H9 (cell line): Measurements from ENCODE around the gene SLC9A5. TPM values are rescaled to one million over a fixed set of nuclear protein-coding genes. Genes with fewer than 3 reads are reported as not detected.

Experiments used
- DNase-seq: peaks from one replicate; pipeline ENCODE4 v3.0.0-alpha.2; 2017
- H2AFZ ChIP-seq: one replicate; pipeline ENCODE4 v1.6.1; 2013; ENCODE audit warnings: mild to moderate bottlenecking, low read length, control low read depth, moderate library complexity
- H2AK5ac ChIP-seq: 2 replicates; pipeline ENCODE4 v1.6.1; 2013; ENCODE audit warnings: low read length, control low read depth, mixed read lengths; ENCODE audit not compliant: insufficient read length
- H2BK120ac ChIP-seq: one replicate; pipeline ENCODE4 v1.6.1; 2013; ENCODE audit warnings: low read depth, mild to moderate bottlenecking, low read length, control low read depth, inconsistent platforms; ENCODE audit not compliant: poor library complexity, severe bottlenecking
- H2BK12ac ChIP-seq: 2 replicates; pipeline ENCODE4 v1.6.1; 2013; ENCODE audit warnings: low read length, control low read depth, mixed read lengths, low read depth; ENCODE audit not compliant: insufficient read length
- H2BK15ac ChIP-seq: 2 replicates; pipeline ENCODE4 v1.6.1; 2013; ENCODE audit warnings: low read depth, low read length, control low read depth
- H2BK20ac ChIP-seq: one replicate; pipeline ENCODE4 v1.6.1; 2013; ENCODE audit warnings: low read depth, mild to moderate bottlenecking, low read length, control low read depth, inconsistent platforms; ENCODE audit not compliant: poor library complexity, severe bottlenecking
- H2BK5ac ChIP-seq: 2 replicates; pipeline ENCODE4 v1.6.1; 2013; ENCODE audit warnings: low read length, control low read depth, mixed read lengths; ENCODE audit not compliant: insufficient read length
- H3K14ac ChIP-seq: 2 replicates; pipeline ENCODE4 v1.6.1; 2013; ENCODE audit warnings: low read length, control low read depth; ENCODE audit not compliant: insufficient read depth
- H3K18ac ChIP-seq: 2 replicates; pipeline ENCODE4 v1.6.1; 2013; ENCODE audit warnings: low read depth, mild to moderate bottlenecking, mixed read lengths, low read length, control low read depth; ENCODE audit not compliant: insufficient read length
- H3K23ac ChIP-seq: 2 replicates; pipeline ENCODE4 v1.6.1; 2013; ENCODE audit warnings: low read length, control low read depth, mixed read lengths, low read depth; ENCODE audit not compliant: insufficient read length
- H3K23me2 ChIP-seq: 2 replicates; pipeline ENCODE4 v1.6.1; 2013; ENCODE audit warnings: low read depth, mild to moderate bottlenecking, mixed read lengths, low read length, control low read depth; ENCODE audit not compliant: insufficient read length, poor library complexity, severe bottlenecking
- H3K27ac ChIP-seq: 2 replicates; pipeline ENCODE4 v1.5.1; 2013; ENCODE audit warnings: low read length, control low read depth, mixed read lengths, low read depth; ENCODE audit not compliant: insufficient read length
- H3K27me3 ChIP-seq: 2 replicates; pipeline ENCODE4 v1.6.1; 2013; ENCODE audit warnings: low read length, control low read depth, inconsistent platforms; ENCODE audit not compliant: insufficient read depth
- H3K4ac ChIP-seq: 2 replicates; pipeline ENCODE4 v1.6.1; 2013; ENCODE audit warnings: low read depth, mild to moderate bottlenecking, control low read depth, inconsistent platforms, low read length, moderate library complexity
- H3K4me1 ChIP-seq: 2 replicates; pipeline ENCODE4 v1.6.1; 2013; ENCODE audit warnings: low read length, control low read depth, inconsistent platforms; ENCODE audit not compliant: insufficient read depth
- H3K4me2 ChIP-seq: 2 replicates; pipeline ENCODE4 v1.6.1; 2013; ENCODE audit warnings: low read length, control low read depth, mixed read lengths; ENCODE audit not compliant: insufficient read length, insufficient read depth
- H3K56ac ChIP-seq: 2 replicates; pipeline ENCODE4 v1.6.1; 2013; ENCODE audit warnings: low read depth, mild to moderate bottlenecking, mixed read lengths, low read length, control low read depth; ENCODE audit not compliant: insufficient read length
- H3K79me1 ChIP-seq: 2 replicates; pipeline ENCODE4 v1.6.1; 2013; ENCODE audit warnings: low read depth, mild to moderate bottlenecking, moderate library complexity, low read length, control low read depth, inconsistent platforms; ENCODE audit not compliant: insufficient read depth, poor library complexity, severe bottlenecking
- H3K79me2 ChIP-seq: 2 replicates; pipeline ENCODE4 v1.6.1; 2013; ENCODE audit warnings: low read length, control low read depth, inconsistent platforms; ENCODE audit not compliant: insufficient read depth
- H3K9ac ChIP-seq: 2 replicates; pipeline ENCODE4 v1.6.1; 2013; ENCODE audit warnings: low read length, control low read depth, mixed read lengths; ENCODE audit not compliant: insufficient read length; ENCODE audit errors: extremely low read depth
- H3K9me3 ChIP-seq: one replicate; pipeline ENCODE4 v1.6.1; 2013; ENCODE audit warnings: low read depth, low read length, inconsistent platforms; ENCODE audit not compliant: control insufficient read depth
- H3T11ph ChIP-seq: one replicate; pipeline ENCODE4 v1.6.1; 2013; ENCODE audit warnings: mild to moderate bottlenecking, low read length, control low read depth, inconsistent platforms
- H4K20me1 ChIP-seq: one replicate; pipeline ENCODE4 v1.6.1; 2013; ENCODE audit not compliant: control insufficient read depth, insufficient read length, insufficient read depth
- H4K5ac ChIP-seq: 2 replicates; pipeline ENCODE4 v1.6.1; 2013; ENCODE audit warnings: low read depth, mild to moderate bottlenecking, mixed read lengths, low read length, control low read depth; ENCODE audit not compliant: insufficient read length
- H4K8ac ChIP-seq: replicated peaks from 2 replicates; pipeline ENCODE4 v1.6.1; 2013; ENCODE audit warnings: low read length, control low read depth, mixed read lengths, low read depth; ENCODE audit not compliant: insufficient read length
- H4K91ac ChIP-seq: 2 replicates; pipeline ENCODE4 v1.6.1; 2013; ENCODE audit warnings: low read depth, mild to moderate bottlenecking, moderate library complexity, mixed read lengths, low read length, control low read depth; ENCODE audit not compliant: insufficient read length
- H3K27ac Mint-ChIP-seq, 3 experiments: 2 replicates in 2 of 3; 3 replicates in 1 of 3; pipeline ENCODE4 v1.8.0; 2020 to 2021; ENCODE audit warnings: mixed read lengths in 3 of 3, mild to moderate bottlenecking in 1 of 3, moderate library complexity in 1 of 3
- H3K27me3 Mint-ChIP-seq: 2 replicates; pipeline ENCODE4 v1.8.0; 2021; ENCODE audit warnings: low read depth, mild to moderate bottlenecking, moderate library complexity, mixed read lengths
- H3K36me3 Mint-ChIP-seq, 3 experiments: 2 replicates in 2 of 3; 3 replicates in 1 of 3; pipeline ENCODE4 v1.8.0; 2020 to 2021; ENCODE audit warnings: low read depth in 3 of 3, mixed read lengths in 3 of 3; ENCODE audit not compliant: insufficient read depth in 1 of 3
- H3K4me1 Mint-ChIP-seq, 2 experiments: 2 replicates each; pipeline ENCODE4 v1.8.0; 2020; ENCODE audit warnings: mixed read lengths in 2 of 2
- H3K4me3 Mint-ChIP-seq, 2 experiments: 2 replicates in 1 of 2; 3 replicates in 1 of 2; pipeline ENCODE4 v1.8.0; 2020 to 2021; ENCODE audit warnings: mild to moderate bottlenecking in 2 of 2, mixed read lengths in 2 of 2, moderate library complexity in 1 of 2
- H3K9me3 Mint-ChIP-seq, 2 experiments: 2 replicates in 1 of 2; 3 replicates in 1 of 2; pipeline ENCODE4 v1.8.0; 2020; ENCODE audit warnings: mild to moderate bottlenecking in 2 of 2, mixed read lengths in 2 of 2, moderate library complexity in 1 of 2
- CTCF ChIP-seq: fragments of 200-600 bp; sonication (generic); conservative IDR thresholded peaks from 3 replicates; pipeline ENCODE4 v1.8.0; 2021; ENCODE audit warnings: antibody characterized with exemption, mild to moderate bottlenecking
- WGBS: extraction: QIAGEN DNeasy Blood & Tissue Kit; methylation state at CpG from one replicate; pipeline ENCODE4 v1.1.7; 2013; ENCODE audit warnings: missing lambda C conversion rate, low lambda C conversion rate, mixed read lengths; ENCODE audit not compliant: insufficient read length; ENCODE audit errors: extremely low coverage; 5-methylcytosine and 5-hydroxymethylcytosine counted together
- total RNA-seq: library from RNA; stranded (reverse); gene quantifications from 2 replicates; pipeline ENCODE4 v1.2.1, GENCODE V29; 2021

The SLC9A5 gene
- total RNA-seq, 1 experiment from 2014 or later = 9.1 TPM

- Histone ChIP-seq H3K79me1 (no peaks in the 10 kb centered on the region), H3K4me1 (no peaks in the 10 kb centered on the region), H4K5ac (no peak overlapping the region), H3K27ac (no peak overlapping the region), H4K20me1 (no peaks in the 10 kb centered on the region), H3K79me2 (no peaks in the 10 kb centered on the region), H3K27me3 (no peaks in the 10 kb centered on the region), H2AK5ac (no peak overlapping the region), H3K4ac (no peak overlapping the region), H3K14ac (no peak overlapping the region), H4K91ac (no peak overlapping the region), H2BK120ac (no peak overlapping the region), H3T11ph (no peak overlapping the region), H3K56ac (no peak overlapping the region), H2AFZ (no peak overlapping the region), H3K18ac (no peak overlapping the region), H3K4me2 (peak overlapping the region; percentile 41), H3K23me2 (peaks cover 6% of the 10 kb centered on the region), H2BK12ac (no peak overlapping the region), H4K8ac (no peak overlapping the region), H3K23ac (no peak overlapping the region), H2BK5ac (no peak overlapping the region), H2BK20ac (no peak overlapping the region), H3K9me3 (no peaks in the 10 kb centered on the region), H2BK15ac (no peak overlapping the region), H3K9ac (no peak overlapping the region)
- Mint-ChIP-seq H3K27ac (no peak overlapping the region), H3K4me1 (peaks cover 3% of the 10 kb centered on the region in 2 experiments; a peak in 3 of 4 replicates), H3K9me3 (no peaks in the 10 kb centered on the region), H3K36me3 (peaks cover 0 to 12% (median 4%) of the 10 kb centered on the region in 3 experiments; a peak in 3 of 7 replicates), H3K27me3 (peaks cover 12% of the 10 kb centered on the region), H3K4me3 (peak overlapping the region; percentile 70 to 81)
- TF ChIP-seq CTCF = no peak; the same call in 2 of the 3 replicates
- DNase-seq = no peak
- no CpG with 5 or more reads among the region's 13 CpGs for WGBS
These were observed 29.4 kb downstream of the SLC9A5 start for GRCh38 chr16:67277999-67278772.
